Fibroblast of lung (primary cell): ENCODE data around the gene MACF1. TPM values are rescaled to one million over a fixed set of nuclear protein-coding genes. Genes with fewer than 3 reads are reported as not detected.
A peak's percentile ranks its signal among the peaks of the same experiment; 100 is the strongest.

ENCODE experiments used
- DNase-seq, 2 donors: peaks; one replicate each; pipeline versions ENCODE4 v3.0.0 to v3.0.0-alpha.2; 2010; ENCODE audit warnings: low read depth in 2 of 2
- H2AFZ ChIP-seq: 2 replicates; pipeline ENCODE4 v1.5.1; 2012; ENCODE audit warnings: low read length, control low read depth, inconsistent platforms
- H3K27ac ChIP-seq: 2 replicates; pipeline ENCODE4 v1.5.1; 2011; ENCODE audit warnings: low read length, control low read depth; ENCODE audit not compliant: insufficient read depth
- H3K27me3 ChIP-seq: 2 replicates; pipeline ENCODE4 v1.5.1; 2011; ENCODE audit warnings: mild to moderate bottlenecking, low read length; ENCODE audit not compliant: control insufficient read depth, insufficient read depth
- H3K36me3 ChIP-seq: 2 replicates; pipeline ENCODE4 v1.5.1; 2011; ENCODE audit warnings: low read length; ENCODE audit not compliant: control insufficient read depth, insufficient read depth
- H3K4me1 ChIP-seq: 2 replicates; pipeline ENCODE4 v1.5.1; 2011; ENCODE audit warnings: low read length; ENCODE audit not compliant: control insufficient read depth, insufficient read depth; ENCODE audit errors: extremely low read depth
- H3K4me2 ChIP-seq: 2 replicates; pipeline ENCODE4 v1.5.1; 2011; ENCODE audit warnings: low read length, control low read depth; ENCODE audit not compliant: insufficient read depth; ENCODE audit errors: extremely low read depth
- H3K4me3 ChIP-seq, 4 experiments: fragments of 200-600 bp in 1 of 4; sonication (generic) in 1 of 4; replicated peaks in 1 of 4; 2 replicates each; pipeline ENCODE4 v1.5.1; 2011 to 2016; ENCODE audit warnings: low read length in 4 of 4, low read depth in 3 of 4, mild to moderate bottlenecking in 3 of 4, control low read depth in 2 of 4, inconsistent platforms in 1 of 4, mixed read lengths in 1 of 4; ENCODE audit not compliant: insufficient read depth in 1 of 4; ENCODE audit errors: control extremely low read depth in 1 of 4
- H3K79me2 ChIP-seq: 2 replicates; pipeline ENCODE4 v1.5.1; 2012; ENCODE audit warnings: mild to moderate bottlenecking, low read length, inconsistent platforms; ENCODE audit not compliant: control insufficient read depth, insufficient read depth
- H3K9ac ChIP-seq: 2 replicates; pipeline ENCODE4 v1.5.1; 2011; ENCODE audit warnings: mild to moderate bottlenecking, low read length, control low read depth; ENCODE audit not compliant: insufficient read depth
- H3K9me3 ChIP-seq: 2 replicates; pipeline ENCODE4 v1.5.1; 2012; ENCODE audit warnings: low read depth, low read length; ENCODE audit not compliant: control insufficient read depth, insufficient read depth
- H4K20me1 ChIP-seq: 2 replicates; pipeline ENCODE4 v1.5.1; 2011; ENCODE audit warnings: low read length; ENCODE audit not compliant: control insufficient read depth, insufficient read depth; ENCODE audit errors: extremely low read depth
- EZH2 ChIP-seq: IDR thresholded peaks from 2 replicates; pipeline ENCODE4 v1.5.1; 2012; ENCODE audit warnings: low read length, control low read depth, mild to moderate bottlenecking; ENCODE audit errors: missing control alignments
- polyA plus RNA-seq, 2 donors: library from polyadenylated mRNA; depleted of rRNA in 1 of 2; stranded (reverse) in 1 of 2; unstranded in 1 of 2; fragments of >200 nt; gene quantifications; 2 replicates each; pipeline ENCODE4 v1.2.1, GENCODE V29; 2011 to 2012; ENCODE audit warnings: missing spikeins in 1 of 2
- total RNA-seq: library from RNA; depleted of rRNA; stranded (reverse); fragments of >200 nt; gene quantifications from 2 replicates; pipeline ENCODE4 v1.2.1, GENCODE V29; 2014
- TF ChIP-seq, protein P1 (sequence below), 2 donors: IDR thresholded peaks in 1 of 2; conservative IDR thresholded peaks in 1 of 2; 1 replicate in 1 of 2; 2 replicates in 1 of 2; pipeline ENCODE4 v1.5.1; 2011 to 2012; ENCODE audit warnings: low read length in 2 of 2, control low read depth in 1 of 2, inconsistent platforms in 1 of 2, low read depth in 1 of 2, mild to moderate bottlenecking in 1 of 2

Gene MACF1
- total and polyA plus RNA-seq, 2 donors (not counting 1 experiment from before 2014, with no cell fraction given), result 178 to 414 TPM

DNA sequence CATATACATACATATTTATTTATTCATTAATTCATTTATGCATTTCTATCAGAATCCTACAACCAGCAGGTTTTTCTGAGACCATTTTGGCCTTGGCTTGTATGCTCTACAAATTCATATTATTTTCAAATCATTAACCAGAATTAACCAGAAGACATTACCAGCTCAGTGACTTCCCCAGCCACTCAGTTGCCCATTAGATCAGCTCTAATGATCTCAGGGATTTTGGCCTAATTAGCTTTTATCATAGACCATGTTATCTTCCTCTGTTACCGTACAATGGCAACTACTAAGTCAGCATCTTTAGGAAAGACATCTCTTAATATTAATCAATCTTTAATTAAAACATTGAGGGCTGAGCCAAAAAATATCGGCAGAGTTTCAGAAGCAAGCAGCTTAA, 196.6 kb downstream of the MACF1 start:
- Histone ChIP-seq H3K27me3 (no peaks in the 10 kb centered on the region), H2AFZ (no peak overlapping the region), H3K79me2 (peaks cover 31% of the 10 kb centered on the region), H3K4me2 (no peak overlapping the region), H3K27ac (no peak overlapping the region), H4K20me1 (no peaks in the 10 kb centered on the region), H3K9me3 (no peaks in the 10 kb centered on the region), H3K36me3 (no peaks in the 10 kb centered on the region), H3K9ac (no peak overlapping the region), H3K4me1 (peaks cover 42% of the 10 kb centered on the region), H3K4me3 (no peak overlapping the region)
- TF ChIP-seq, protein P1, sequence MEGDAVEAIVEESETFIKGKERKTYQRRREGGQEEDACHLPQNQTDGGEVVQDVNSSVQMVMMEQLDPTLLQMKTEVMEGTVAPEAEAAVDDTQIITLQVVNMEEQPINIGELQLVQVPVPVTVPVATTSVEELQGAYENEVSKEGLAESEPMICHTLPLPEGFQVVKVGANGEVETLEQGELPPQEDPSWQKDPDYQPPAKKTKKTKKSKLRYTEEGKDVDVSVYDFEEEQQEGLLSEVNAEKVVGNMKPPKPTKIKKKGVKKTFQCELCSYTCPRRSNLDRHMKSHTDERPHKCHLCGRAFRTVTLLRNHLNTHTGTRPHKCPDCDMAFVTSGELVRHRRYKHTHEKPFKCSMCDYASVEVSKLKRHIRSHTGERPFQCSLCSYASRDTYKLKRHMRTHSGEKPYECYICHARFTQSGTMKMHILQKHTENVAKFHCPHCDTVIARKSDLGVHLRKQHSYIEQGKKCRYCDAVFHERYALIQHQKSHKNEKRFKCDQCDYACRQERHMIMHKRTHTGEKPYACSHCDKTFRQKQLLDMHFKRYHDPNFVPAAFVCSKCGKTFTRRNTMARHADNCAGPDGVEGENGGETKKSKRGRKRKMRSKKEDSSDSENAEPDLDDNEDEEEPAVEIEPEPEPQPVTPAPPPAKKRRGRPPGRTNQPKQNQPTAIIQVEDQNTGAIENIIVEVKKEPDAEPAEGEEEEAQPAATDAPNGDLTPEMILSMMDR (conservative IDR thresholded peaks at IDR 0.05 in 1 of 2, IDR thresholded peaks at IDR 0.05 in 1 of 2; ENCODE audit: low read depth in 1 of 2, low read length in 2 of 2), result no peak
- DNase-seq, result no peak

DNA sequence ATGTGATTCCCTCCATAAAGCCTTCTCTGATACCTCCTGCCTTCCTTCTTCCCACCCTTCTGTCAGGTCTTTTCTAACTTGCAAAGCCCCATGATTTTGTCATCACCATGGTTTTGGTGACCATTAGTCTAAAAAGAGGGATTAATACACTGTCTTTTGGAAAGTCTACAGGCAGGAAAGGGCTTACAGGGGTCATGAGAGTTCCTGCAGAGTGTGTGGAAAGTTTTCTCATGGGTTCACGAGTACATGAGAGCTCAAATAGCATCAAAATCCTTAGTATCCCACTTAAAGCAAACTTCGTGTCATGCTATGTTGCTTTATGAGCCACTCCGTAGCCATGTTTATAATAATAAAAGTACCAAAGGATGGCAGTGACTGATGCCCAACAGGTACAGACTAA, 200.4 kb downstream of the MACF1 start:
- no peaks in the 10 kb centered on the region for H3K36me3 ChIP-seq
- no peak overlapping the region for H3K4me3 ChIP-seq
- peaks cover 35% of the 10 kb centered on the region for H3K79me2 ChIP-seq
- H3K4me2 ChIP-seq, result no peak overlapping the region
- H3K4me1 ChIP-seq, result peaks cover 27% of the 10 kb centered on the region
- DNase-seq, result no peak
- no peak overlapping the region for H3K9ac ChIP-seq
- TF ChIP-seq, protein P1 (conservative IDR thresholded peaks at IDR 0.05 in 1 of 2, IDR thresholded peaks at IDR 0.05 in 1 of 2; ENCODE audit: low read depth in 1 of 2, low read length in 2 of 2), result no peak
- TF ChIP-seq EZH2, result no peak
- no peaks in the 10 kb centered on the region for H3K27me3 ChIP-seq
- no peak overlapping the region for H3K27ac ChIP-seq
- no peaks in the 10 kb centered on the region for H4K20me1 ChIP-seq
- H2AFZ ChIP-seq, result no peak overlapping the region
- no peaks in the 10 kb centered on the region for H3K9me3 ChIP-seq

DNA sequence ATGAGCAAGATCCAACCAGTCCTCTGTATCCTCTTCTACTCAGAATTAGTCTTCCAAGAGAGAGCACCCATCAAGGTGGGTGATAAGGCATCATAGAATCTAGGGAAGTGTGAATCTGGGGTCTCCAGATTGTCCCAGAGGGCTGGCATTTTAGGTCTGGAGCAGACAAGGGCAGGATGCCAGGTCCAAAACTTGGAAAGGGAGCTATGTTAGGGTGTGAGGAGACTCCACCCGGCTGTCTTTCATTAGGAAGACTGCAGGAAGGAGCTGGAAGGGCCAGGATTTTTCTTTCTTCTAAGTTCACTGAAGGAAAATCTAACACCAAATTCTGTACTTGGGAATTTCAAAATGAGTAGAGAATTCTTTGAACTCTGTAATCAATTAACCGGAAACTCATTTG, 200.9 kb downstream of the MACF1 start:
- H3K9ac ChIP-seq, result no peak overlapping the region
- TF ChIP-seq EZH2, result no peak
- TF ChIP-seq, protein P1 (conservative IDR thresholded peaks at IDR 0.05 in 1 of 2, IDR thresholded peaks at IDR 0.05 in 1 of 2; ENCODE audit: low read depth in 1 of 2, low read length in 2 of 2), result no peak
- DNase-seq, result peak in 1 of 2 donors; percentile 40
- H2AFZ ChIP-seq, result no peak overlapping the region
- no peaks in the 10 kb centered on the region for H4K20me1 ChIP-seq
- H3K79me2 ChIP-seq, result peaks cover 37% of the 10 kb centered on the region
- no peaks in the 10 kb centered on the region for H3K9me3 ChIP-seq
- no peak overlapping the region for H3K4me3 ChIP-seq
- H3K27ac ChIP-seq, result no peak overlapping the region
- H3K4me1 ChIP-seq, result peaks cover 29% of the 10 kb centered on the region
- H3K4me2 ChIP-seq, result peak overlapping the region; percentile 1
- no peaks in the 10 kb centered on the region for H3K27me3 ChIP-seq
- H3K36me3 ChIP-seq, result no peaks in the 10 kb centered on the region
